Middle frontal gyrus (tissue), 1 donor: Measurements from ENCODE around the gene F8.

ENCODE experiments used
- DNase-seq: peaks from one replicate; pipeline ENCODE4 v3.0.0-alpha.2; 2015; ENCODE audit warnings: low spot score; ENCODE audit errors: extremely low spot score

F8 gene

DNA sequence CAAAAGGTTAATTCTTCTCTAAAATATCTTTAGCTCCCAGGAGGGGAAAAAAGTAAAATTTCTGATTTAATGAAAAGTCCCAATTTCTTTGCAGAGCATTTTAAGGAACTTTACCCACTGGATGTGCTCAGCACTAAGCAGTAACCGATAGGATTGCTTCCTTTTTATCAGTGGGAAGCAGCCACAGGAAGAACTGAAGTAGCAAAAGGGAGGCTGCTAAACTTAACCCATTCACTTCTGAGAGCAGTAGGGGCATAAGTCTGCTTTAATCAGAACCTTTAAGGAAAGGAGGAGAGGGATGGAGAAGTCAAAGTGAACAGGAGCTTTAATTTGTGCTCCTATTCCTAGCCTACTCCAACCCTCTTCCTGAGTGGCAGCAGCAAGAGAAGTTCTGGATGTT lies at the start of gene F8:
Gene F8 (minus strand): TSS at position 139 of the 400 bp plus-strand sequence. CDS start 171 bp downstream, outside the sequence.
- DNase-seq, result no peak

DNA sequence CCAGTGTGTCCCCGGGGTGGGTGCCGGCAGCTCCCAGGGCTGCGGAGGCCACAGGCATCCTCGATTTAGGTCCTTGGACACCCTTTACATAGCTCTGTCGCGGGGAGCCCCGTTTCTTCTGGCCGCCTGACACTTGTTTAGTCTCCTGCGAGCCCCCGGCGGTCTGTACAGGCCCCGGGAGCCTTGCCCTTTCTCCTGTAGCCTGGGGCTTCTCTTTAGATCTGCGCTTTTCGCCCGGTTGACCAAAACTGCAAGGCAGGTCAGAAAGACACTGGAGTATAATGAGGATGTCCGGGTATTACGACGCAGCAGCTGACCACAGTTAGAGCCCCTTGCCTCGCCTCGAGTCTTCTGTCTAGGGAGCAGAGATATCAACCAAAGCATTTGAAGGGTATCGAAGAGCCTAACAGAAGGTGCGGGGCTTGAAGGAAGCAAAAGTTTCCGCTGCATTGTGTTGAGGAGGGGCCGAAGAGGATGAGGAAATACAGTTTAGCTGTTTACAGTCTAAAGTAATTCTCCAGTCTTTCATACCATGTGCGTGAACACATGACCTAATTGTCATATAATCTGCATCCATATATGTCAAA lies 49.3 kb upstream of the F8 start:
- no peak for DNase-seq

DNA sequence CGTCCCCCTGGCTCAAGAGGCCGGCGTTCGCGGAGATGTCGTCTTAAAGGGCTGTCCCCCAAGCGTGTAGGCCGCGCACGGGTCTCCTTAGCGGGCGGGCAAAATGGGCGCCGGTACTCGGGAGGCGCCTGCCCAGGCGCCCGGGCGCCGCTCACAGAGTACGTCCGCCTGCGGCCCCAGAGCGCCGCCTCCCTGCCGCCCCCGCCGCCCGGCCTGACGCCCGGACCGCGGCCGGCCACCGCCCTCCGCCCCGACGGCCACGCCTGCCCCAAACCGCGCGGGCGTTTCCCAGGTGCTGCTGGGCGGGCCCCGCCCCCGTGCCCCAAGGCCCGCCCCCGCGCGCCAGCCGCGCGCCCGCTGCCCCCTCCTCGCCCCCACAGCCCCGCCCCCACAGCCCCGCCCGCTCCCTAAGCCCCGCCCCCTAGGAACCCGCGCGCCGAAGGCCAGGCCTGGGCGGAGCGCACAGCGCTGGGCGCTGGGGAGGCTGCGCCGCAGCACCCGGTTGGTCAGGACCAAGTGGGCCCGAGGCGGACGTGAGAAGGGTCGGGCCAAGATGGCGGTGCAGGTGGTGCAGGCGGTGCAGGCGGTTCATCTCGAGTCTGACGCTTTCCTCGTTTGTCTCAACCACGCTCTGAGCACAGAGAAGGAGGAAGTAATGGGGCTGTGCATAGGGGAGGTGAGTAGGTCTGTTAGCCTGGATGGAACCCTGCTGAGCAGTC lies 48.6 kb upstream of the F8 start, which contains the start of the genes BRCC3, CMC4 and MTCP1:
Gene BRCC3 (plus strand): TSS at position 534 of the 719 bp plus-strand sequence. CDS start 20 bp downstream, at position 554.
Gene CMC4 (minus strand): TSS at position 162 of the 719 bp plus-strand sequence. CDS start 7,113 bp downstream, outside the sequence.
Gene MTCP1 (minus strand): TSS at position 162 of the 719 bp plus-strand sequence. CDS start 5,126 bp downstream, outside the sequence.
- peak; percentile 62 for DNase-seq

DNA sequence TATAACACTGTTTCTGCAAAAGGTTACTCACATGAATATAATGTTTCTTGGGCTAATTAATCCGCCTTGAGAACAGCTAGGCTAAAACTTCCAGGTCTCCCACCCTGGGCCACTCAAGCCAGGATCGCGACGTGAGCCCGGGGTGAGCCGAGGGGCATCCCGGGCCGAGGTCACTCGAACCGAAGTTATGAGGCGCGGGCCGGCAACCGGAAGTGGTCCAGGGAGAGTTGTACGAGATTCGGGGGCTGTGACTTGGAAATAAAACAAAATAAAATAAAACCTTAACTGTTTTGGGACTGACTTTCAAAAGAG lies 48.1 kb upstream of the F8 start:
- DNase-seq, result no peak

DNA sequence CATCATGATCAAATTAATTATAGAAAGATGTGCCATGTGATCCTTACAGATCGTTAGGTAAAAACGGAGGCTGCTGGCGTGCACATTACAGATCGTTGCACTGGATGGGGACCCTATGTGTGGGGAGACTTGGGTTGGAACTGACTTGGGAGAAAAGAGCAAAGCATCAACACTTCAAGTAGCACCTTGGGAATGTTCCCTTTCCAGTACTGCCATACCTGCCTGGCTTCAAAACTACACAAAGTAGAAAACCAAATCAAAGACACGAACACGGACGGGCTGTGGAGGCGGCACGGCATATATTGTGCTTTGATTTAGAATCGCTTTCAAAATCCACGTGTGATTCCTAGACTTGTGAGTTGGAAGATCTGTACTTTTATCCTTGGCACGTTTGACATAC lies 47.5 kb upstream of the F8 start:
- no peak for DNase-seq

DNA sequence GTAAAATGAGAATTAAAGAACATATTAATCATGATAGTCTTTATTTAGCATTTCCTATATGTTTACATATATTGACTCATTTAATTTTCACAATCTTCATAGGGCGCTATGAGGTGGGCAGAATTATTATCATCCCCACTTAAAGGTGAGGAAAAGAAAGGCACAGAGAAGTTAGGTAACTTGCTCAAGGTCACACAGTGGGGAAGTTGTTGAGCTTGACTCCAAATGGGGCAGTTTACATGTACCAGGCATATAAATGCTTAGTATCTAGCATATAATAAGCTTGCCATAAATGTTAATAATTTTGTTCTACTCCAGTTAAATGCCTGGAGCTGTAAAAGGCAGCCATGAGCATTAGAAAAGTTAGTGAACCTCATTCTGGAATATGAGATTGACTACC lies 46.9 kb upstream of the F8 start:
- no peak for DNase-seq

DNA sequence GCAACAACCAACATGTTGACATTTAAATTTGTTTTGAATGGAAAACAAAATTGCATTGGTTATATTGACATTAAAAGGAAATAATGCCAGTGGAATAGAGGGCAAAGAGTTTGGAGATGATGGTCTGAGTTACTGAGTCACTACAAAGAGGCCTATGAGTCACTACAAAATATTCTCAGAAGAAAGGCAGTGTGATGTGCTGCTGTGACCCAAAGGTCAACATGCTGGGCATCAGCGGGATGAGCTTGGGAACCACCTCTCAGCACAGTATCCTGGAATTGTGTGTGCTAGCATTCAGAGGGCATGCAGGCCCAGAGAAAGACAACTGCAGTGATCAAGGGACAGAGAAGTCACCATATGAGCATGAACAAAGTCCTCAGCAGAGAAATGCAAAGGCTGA lies 45.6 kb upstream of the F8 start:
- DNase-seq, result no peak

DNA sequence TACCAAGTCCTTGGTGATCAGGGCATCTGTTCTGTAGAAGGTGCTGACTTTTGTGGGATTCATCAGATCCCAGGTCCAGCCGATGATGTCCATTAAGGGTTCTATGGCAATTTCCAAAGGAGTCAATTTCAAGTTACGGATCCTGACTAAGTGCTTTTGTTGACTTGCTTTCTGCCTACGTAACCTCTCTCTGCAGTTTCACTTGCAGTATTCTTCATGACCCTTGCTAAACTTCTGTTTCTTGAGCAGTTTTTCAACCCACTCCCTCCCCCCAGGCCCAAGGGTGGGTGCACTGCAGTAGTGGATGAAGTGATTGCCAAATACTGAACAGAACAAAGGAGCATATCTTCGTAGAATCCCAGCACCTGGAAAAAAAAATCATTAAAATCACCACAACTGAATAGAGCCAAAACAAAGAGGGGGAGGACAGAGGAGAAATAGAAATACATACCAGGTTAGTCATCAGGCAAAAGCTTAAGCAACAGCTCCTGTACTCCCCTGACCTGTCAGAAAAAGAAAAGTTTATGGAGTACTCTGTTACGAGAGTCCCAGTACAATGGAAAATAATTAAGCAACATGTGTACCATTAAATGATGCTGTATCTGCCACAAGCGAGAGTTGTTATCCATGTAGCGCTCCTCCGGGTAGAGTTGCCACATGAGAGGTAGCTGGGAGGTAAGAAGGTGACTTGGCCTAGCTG lies 42.7 kb upstream of the F8 start:
- DNase-seq, result no peak

DNA sequence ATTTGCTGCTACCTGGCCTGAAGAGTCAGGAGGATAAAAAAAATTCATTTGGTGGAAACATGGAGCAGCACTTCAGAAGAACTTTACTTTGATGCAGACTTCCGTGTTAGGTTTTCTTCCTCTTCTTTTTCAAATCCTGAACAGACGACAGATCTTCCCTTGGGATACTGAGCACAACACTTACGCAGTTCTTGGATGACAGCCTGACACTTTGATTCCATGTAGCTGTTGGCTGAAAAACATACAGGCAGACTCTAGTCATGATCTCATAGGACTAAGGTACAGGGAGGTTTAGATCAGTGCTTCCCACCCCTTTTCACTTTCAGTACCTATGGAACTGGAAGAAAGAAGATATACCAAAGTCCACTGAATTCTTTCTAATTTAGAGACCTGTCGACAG lies 39.2 kb upstream of the F8 start:
- DNase-seq, result no peak

DNA sequence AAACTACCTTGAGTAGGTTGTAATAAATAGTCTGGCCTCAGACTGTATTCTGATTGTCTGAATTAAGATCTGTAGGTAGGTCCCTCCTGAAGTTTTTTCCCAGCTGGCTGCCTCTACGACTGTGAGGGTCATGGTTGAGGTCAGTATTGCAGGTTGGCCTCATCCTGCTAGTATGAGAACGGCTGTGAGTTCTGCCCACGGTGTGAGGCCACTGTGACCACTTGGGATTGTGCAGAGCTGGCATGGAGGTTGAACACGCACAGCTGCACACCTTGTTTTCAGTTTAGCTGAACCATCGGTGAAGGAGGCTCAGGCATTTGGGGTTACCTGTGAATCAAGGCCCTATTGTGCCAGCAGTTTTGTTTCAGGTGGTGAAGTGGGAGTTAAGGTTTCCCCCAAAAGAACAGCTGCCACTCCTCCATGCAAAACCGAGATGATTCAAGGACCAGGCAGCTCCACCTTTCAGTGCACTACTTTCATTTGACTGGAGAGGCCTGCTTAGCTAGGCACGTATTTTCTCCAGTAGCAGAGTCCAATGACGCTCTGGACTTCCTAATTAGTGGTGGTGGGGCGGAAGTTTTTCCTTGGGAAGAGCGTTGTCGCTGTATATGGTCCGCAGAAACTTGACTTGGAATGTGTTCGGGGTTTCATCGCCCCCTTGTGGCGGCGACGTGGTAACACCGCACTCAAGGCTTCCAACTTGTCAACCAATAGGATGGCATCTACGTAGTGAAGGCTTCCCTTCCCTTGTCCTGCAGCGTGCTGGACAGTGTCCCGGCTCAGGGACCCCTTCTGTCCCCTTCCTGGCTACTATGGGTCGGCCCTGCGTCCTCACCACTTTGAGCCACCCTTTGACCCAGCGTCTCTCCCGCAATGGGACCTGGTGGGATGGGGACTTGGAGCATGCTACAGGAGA lies 34.6 kb upstream of the F8 start:
- DNase-seq, result no peak

DNA sequence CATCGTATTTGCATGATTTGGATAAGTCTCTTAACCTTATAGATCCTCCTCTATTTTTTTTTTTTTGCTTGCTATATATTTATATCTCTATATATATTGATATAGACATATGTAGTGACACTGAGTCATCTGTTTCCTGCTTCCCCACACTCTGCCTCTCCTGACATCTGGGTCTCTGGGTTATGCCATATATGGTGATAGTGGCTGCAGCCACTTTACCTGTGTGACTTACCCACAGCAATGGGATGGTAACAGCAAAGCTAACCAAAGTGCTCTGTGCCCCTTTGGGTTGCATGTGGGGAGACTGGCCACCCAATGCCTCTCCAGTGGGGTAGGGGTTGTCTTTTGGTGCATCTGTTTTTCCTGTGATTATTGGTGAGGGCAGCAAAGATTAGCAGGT lies 33.9 kb upstream of the F8 start:
- no peak for DNase-seq

DNA sequence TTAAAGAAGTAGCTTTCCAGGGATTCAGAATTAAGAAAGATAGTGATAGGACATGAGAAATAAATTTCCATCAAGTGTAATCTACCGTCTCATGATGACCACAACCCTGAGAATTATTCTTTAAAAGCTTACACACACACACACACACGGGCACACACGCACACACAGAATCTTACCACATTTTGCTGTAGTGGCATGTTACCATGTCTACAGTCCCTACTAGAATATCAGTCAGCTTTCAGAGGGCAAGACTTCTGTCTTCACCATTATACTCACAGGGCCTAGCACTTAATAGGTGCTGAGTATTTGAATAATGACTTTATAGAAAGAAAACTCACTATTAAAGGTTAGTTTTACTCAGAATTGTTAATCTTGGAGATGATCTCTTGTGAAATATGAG lies 33.0 kb upstream of the F8 start:
- no peak for DNase-seq

DNA sequence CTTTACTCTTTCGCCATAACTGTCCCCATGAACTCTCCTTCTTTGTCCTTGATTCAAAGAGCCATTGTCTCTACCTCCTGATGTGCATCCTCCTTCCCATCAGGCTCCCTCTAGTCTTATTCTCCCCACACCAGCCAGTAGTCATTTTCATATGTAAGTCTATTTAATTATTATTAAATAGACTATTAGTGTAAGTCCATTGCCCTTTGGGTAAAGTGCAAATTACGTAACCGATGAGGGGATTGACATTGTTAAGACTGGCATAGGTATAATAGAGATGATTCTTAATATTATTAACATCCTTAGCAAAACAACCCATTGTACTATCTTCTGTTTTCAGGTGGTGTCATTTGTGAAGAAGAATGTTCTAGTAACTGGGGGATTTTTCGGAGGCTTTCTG lies 31.7 kb upstream of the F8 start:
- no peak for DNase-seq

DNA sequence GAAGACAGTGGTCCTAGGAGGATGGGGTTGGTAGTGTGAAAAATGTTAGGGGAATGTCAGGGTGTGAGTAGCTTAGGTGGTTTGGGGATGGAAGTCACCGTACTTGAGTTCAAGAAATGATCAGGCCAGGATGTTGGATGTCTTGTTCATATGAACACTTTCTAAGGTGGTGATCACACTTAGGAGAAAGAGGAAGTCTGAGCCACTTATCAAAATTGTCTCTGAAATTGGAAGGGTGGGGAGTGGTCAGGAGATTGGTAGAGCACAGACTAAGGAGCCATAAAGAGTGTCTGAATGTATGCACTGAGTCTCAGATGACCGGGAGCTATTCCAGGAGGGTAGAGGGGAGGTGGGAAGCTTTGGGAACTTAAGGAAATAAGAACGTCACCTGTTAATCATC lies 31.1 kb upstream of the F8 start:
- no peak for DNase-seq

DNA sequence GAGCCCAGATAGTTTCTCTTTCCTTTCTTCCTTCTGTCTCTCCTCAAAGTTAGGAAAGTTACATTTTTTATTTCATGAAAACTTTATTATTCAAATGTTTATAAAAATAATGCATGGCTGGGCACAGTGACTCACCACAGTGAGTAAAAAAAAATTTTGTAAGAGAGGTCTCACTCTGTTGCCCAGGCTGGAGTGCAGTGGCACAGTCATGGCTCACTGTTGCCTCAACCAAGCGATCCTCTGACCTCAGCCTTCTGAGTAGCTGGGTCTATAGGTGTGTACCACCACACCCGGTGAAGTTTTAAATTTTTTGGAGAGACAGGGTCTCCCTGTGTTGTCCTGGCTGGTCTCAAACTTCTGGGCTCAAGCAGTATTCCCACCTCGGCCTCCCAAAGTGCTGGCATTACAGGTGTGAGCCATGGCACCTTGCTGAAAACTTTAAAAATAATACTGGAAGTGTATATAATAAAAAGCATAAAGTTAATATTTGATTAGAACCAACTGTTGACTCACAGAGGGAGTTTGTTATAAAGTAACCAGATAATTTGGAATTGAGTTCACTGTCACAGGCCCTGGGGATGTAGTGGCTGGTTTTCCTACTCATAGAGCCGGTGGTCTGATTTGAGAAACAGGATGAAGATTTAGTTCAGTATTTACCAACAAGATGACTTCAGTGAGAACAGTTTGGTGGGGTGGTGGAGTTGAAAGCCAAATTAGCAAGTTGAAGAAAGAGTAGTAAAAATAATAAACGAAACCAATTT lies 30.4 kb upstream of the F8 start:
- no peak for DNase-seq

DNA sequence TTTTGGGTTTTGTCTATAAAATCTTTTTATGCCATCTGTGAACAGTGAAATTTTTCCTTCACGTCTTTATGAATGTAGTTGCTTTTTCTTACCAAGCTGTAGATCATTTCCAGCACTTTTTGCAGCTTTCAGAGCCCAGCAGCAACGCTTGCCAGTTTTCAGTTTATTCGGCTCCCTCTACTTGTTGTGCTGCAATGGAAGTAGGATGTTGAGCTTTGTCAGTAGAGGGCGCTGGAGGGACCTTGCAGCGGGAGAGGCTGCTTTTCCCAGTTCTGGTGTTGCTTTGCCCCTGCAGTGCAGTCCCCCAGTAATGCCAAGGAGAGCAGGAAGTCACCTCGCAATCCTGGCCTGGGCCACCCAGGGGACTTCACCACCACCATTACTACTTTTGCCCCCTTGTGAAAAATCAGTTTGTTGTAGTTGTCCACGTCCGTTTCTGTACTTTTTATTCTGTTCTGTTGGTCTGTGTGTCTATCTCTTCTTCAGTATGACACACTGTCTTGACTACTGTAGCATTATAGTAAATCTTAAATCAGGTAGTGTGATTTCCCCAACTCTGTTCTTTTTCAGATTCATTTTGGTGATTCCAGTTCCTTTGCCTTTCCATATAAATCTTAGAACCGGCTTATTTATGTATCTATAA lies 26.6 kb upstream of the F8 start:
- DNase-seq, result no peak

DNA sequence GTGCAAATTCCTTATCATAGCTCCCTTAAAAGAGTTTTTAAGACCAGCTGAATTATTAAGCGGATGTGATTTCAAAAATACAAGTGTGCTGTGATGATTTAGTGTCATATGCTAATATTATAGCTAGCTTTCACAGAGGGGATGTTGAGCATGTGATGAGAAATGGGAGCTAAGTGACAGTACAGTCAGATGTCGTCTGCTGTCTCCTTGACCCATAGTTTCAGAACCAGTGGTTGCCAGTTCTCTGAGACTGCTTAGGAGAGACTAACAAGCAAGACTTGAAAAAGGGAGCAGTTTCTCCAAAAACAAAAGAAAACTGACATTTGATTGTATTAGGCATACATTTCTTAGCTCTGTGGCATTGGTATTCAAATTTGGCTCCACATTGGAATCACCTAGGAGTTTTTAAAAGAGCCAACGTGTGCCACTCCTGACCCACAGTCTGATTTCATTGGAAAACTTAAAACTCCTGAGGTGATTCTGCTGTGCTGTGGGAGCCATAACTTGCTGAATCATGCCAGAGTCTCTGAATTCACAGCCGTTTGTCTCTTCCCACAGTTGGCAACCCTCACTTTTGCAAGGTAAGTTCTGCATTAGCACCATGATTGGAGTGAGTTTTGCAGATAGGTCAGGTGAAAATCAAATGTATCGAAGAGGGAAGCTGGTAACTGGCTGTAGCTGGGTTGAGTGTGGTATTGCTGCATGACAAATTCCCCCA lies 24.4 kb upstream of the F8 start:
- DNase-seq, result no peak

DNA sequence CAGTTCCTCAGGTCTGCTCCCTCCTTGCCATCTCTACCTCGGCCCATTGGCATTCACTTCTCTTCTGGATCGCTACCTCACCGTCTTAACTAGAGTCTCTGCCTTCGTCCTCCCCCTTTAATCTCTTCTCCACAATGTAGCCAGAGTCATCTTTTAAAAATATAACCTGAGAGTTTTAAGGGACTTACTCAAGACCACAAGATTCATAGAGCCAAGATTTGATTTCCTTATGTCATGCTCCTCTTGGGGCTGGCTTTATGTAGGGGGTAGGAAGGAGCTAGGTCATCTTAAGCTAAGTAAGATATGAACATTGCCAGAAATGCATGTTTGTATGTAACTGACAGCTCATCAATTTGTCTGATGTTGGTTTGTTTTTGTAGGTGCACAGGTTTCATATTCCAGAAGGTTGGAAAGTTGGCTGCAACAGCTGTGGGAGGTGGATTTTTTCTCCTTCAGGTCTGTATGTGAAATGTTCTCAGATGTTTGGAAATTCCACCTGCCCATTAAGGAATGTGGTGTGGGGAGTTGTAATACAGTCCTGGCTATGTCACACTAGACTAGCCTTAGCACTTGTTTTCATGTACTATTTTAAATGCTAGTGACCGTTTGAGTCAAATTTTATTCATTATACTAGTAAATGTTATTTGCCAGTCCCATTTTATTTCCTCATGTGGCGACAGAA lies 23.7 kb upstream of the F8 start:
- no peak for DNase-seq

DNA sequence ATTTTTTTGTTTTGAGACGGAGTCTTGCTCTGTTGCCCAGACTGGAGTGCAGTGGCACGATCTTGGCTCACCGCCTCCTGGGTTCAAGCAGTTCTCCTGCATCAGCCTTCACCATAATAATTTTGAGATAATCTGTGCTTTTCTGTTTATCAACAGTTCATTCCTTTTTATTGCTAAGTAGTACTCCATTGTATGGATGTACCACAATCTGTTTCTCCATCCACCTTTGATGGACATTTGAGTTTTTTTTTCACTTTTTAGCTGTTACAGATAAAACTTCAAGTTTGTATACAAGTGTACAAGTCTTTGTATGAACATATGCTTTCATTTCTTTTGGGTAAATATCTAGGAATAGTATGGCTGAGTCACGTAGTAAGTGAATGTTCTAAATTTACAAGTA lies 13.2 kb upstream of the F8 start:
- DNase-seq, result no peak
